ENCODE measurements around the gene IKZF4. TPM values are rescaled to one million over a fixed set of nuclear protein-coding genes. Genes with fewer than 3 reads are reported as not detected.

Gene IKZF4
- 8.5 TPM for total RNA-seq (2021; ENCODE audit: unreplicated experiment)
- polyA plus RNA-seq (2012): 3.2 and 4.8 TPM in 2 replicates
- Bru-seq, nascent RNA: percentile 49 among the genes with signal in this experiment
- percentile 72 among the genes with signal in this experiment for BruChase-seq, experiment 1, labeled RNA remaining after a 6-hour chase
- percentile 66 among the genes with signal in this experiment for BruChase-seq, experiment 2, labeled RNA remaining after a 2-hour chase
- long read RNA-seq, partial matches to known transcripts: 0 of 4 reads
- long read RNA-seq, other reads (novel, unspliced or antisense): 4 of 4 reads

DNA sequence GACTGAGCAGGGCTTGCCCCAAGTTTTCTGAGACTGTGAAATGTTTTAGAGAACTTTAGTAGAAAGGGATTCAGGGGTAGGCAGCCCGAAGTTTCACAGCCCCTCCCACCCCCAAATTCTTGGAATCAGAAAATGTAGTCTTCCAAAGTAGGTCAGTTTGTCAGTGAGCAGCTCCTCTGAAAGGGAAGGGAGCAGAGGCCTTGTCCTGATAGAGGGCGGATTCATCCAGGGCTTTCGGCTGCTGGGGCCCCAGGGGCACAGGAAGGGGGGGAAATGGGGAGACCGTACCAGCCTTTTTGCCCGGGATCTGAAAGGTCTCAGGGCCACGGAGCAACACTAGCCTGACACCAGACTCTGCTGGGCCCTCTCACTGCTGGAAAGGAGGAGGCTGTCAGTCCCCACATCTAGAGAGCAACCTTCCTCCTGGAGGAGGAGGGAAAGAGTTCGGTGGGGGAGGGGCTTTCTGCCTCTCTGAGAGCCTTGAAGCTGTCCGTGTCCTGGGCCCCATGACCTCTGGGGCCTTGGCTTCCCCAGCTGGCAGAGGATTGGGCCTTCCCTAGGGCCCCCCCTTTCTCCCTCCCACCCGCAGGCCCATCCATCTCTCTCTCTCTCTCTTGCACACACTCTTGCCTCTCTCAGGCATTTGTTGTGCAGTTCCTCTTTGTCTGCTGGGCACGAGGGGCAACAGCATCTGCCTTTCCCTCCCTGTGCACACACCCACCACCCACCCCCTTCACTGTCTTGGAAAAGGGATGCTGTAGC is at the start of gene IKZF4:
Gene IKZF4 (plus strand): TSS at position 621 of the 762 bp plus-strand sequence. CDS start 451 bp downstream, outside the sequence.
- Histone ChIP-seq H3K4me1 (ENCODE audit: control insufficient read depth in 1 of 2, insufficient read depth in 2 of 2, low read length in 2 of 2) (peaks cover 1 to 3% of the 10 kb centered on the region in 2 experiments; a peak in 3 of 4 replicates), H3K27ac (ENCODE audit: low read depth, low read length) (no peak within 1 kb of the TSS), H3K27me3 (ENCODE audit: insufficient read depth, low read length) (no peaks in the 10 kb centered on the region), H3K79me2 (ENCODE audit: insufficient read depth, low read length) (no peaks in the 10 kb centered on the region), H3K4me3 (replicated peaks in 1 of 2; ENCODE audit: low read depth in 1 of 2, low read length in 2 of 2) (no peak within 1 kb of the TSS), H3K36me3 (ENCODE audit: control insufficient read depth in 1 of 2, insufficient read depth in 2 of 2, low read length in 2 of 2) (no peaks in the 10 kb centered on the region), H2AFZ (ENCODE audit: low read depth, low read length, poor library complexity, severe bottlenecking) (no peak within 1 kb of the TSS), H4K20me1 (ENCODE audit: insufficient read depth) (no peaks in the 10 kb centered on the region), H3K4me2 (ENCODE audit: low read length) (no peak within 1 kb of the TSS), H3K9ac (ENCODE audit: low read length) (no peak within 1 kb of the TSS), H3K9me3 (ENCODE audit: control insufficient read depth in 1 of 2, insufficient read depth in 1 of 2, low read depth in 1 of 2, low read length in 2 of 2) (no peaks in the 10 kb centered on the region), H3K9me2 (ENCODE audit: insufficient read depth) (no peaks in the 10 kb centered on the region)
- DNase-seq (ENCODE audit: low read depth, low spot score) (no peak), ATAC-seq (no peak)
- no TSS peak for BruUV-seq (replicated peaks)
- POLR2A ChIA-PET: no interaction called here
- intact Hi-C loops (cut with micrococcal nuclease): no loop called here
- CTCF ChIA-PET: no interaction called here
- RAD21 ChIA-PET (ENCODE audit: low non-redundant PET in 1 of 2, low total read pairs in 2 of 2, uncharacterized antibody in 2 of 2, unreplicated experiment in 2 of 2): no interaction called here
- TF ChIP-seq, protein P1, sequence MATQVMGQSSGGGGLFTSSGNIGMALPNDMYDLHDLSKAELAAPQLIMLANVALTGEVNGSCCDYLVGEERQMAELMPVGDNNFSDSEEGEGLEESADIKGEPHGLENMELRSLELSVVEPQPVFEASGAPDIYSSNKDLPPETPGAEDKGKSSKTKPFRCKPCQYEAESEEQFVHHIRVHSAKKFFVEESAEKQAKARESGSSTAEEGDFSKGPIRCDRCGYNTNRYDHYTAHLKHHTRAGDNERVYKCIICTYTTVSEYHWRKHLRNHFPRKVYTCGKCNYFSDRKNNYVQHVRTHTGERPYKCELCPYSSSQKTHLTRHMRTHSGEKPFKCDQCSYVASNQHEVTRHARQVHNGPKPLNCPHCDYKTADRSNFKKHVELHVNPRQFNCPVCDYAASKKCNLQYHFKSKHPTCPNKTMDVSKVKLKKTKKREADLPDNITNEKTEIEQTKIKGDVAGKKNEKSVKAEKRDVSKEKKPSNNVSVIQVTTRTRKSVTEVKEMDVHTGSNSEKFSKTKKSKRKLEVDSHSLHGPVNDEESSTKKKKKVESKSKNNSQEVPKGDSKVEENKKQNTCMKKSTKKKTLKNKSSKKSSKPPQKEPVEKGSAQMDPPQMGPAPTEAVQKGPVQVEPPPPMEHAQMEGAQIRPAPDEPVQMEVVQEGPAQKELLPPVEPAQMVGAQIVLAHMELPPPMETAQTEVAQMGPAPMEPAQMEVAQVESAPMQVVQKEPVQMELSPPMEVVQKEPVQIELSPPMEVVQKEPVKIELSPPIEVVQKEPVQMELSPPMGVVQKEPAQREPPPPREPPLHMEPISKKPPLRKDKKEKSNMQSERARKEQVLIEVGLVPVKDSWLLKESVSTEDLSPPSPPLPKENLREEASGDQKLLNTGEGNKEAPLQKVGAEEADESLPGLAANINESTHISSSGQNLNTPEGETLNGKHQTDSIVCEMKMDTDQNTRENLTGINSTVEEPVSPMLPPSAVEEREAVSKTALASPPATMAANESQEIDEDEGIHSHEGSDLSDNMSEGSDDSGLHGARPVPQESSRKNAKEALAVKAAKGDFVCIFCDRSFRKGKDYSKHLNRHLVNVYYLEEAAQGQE (IDR thresholded peaks at IDR 0.05; ENCODE audit: low read depth): no peak
- TF ChIP-seq ZBTB33 (IDR thresholded peaks at IDR 0.05; ENCODE audit: extremely low read depth, insufficient replicate concordance, low read length) (no peak), SIN3A (IDR thresholded peaks at IDR 0.05; ENCODE audit: low read depth) (no peak), FOSL1 (IDR thresholded peaks at IDR 0.05; ENCODE audit: low read depth) (no peak), CEBPB (IDR thresholded peaks at IDR 0.05; ENCODE audit: low read depth) (no peak), EZH2phosphoT487 (IDR thresholded peaks at IDR 0.05; ENCODE audit: borderline replicate concordance) (no peak)

Data from HCT116 (cell line).